HG03565 (cell line): ENCODE results near the gene PI4K2B.
"Not testable (repeated sequence)": the region's sequence is repeated elsewhere in the genome, so short reads cannot be mapped to it uniquely, and the experiment has no call there.

Experiments
- ATAC-seq: cut with Tn5 transposase; IDR thresholded peaks from one replicate; pipeline ENCODE4 v1.9.1; 2021; ENCODE audit warnings: mild to moderate bottlenecking, moderate library complexity; ENCODE audit not compliant: unreplicated experiment

Gene PI4K2B

GRCh38 chr4:25240754-25241210, 6.9 kb downstream of the PI4K2B start:
- ATAC-seq, result not testable (repeated sequence)

GRCh38 chr4:25242195-25242594, 8.4 kb downstream of the PI4K2B start:
- not testable (repeated sequence) for ATAC-seq

DNA sequence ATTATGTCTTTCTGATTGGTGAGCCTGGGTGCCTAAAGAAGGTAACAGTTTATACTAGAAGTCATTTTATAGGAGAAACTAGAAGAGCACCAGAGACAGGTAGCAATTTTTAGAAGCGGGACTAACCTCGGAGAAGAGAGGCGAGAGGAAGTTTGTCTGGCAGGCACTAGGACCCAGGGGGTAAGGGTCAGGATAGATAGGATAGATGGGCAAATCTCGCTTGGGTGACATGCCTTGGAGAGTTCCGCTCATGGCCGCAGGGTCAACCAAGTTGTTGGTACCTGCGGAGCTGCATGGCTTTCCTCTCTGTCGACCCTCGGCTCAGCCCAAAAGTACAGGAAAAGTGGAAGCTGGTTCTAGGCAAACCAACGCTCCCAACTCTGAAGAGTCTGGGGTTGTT, 11.3 kb downstream of the PI4K2B start:
- no peak for ATAC-seq

- ATAC-seq, result no peak
Observed at GRCh38 chr4:25246680-25247611, 13.1 kb downstream of the PI4K2B start.

DNA sequence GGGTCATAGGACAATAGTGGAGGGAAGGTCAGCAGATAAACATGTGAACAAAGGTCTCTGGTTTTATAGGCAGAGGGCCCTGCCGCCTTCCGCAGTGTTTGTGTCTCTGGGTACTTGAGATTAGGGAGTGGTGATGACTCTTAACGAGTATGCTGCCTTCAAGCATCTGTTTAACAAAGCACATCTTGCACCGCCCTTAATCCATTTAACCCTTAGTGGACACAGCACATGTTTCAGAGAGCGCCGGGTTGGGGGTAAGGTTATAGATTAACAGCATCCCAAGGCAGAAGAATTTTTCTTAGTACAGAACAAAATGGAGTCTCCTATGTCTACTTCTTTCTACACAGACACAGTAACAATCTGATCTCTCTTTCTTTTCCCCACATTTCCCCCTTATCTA, 15.0 kb downstream of the PI4K2B start:
- ATAC-seq, result not testable (repeated sequence)

DNA sequence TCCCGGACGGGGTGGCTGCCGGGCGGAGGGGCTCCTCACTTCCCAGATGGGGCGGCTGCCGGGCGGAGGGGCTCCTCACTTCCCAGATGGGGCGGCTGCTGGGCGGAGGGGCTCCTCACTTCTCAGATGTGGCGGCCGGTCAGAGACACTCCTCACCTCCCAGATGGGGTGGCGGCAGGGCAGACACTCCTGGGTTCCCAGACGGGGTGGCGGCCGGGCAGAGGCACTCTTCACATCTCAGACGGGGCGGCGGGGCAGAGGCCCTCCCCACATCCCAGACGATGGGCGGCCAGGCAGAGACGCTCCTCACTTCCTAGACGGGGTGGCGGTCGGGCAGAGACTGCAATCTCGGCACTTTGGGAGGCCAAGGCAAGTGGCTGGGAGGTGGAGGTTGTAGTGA, 15.7 kb downstream of the PI4K2B start:
- not testable (repeated sequence) for ATAC-seq

GRCh38 chr4:25252230-25253070, 18.6 kb downstream of the PI4K2B start:
- peak; percentile 9 for ATAC-seq

- peak; percentile 48 for ATAC-seq
Observed at GRCh38 chr4:25253071-25253445, 19.2 kb downstream of the PI4K2B start.

DNA sequence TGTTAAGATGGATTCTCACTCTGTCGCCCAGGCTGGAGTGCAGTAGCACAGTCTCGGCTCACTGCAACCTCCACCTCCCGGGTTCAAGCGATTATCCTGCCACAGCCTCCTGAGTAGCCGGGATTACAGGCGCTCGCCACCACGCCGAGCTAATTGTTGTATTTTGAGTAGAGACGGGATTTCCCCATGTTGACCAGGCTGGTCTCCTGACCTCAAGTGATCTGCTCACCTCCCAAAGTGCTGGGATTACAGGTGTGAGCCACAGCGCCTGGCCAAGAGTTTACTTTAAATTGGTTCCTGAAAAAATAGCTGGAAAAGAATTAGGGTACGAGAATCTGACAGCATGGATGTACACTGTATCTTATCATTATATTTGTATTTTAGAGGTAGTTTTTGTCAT, 20.0 kb downstream of the PI4K2B start:
- not testable (repeated sequence) for ATAC-seq

GRCh38 chr4:25258980-25259578, 25.2 kb downstream of the PI4K2B start:
- no peak for ATAC-seq

DNA sequence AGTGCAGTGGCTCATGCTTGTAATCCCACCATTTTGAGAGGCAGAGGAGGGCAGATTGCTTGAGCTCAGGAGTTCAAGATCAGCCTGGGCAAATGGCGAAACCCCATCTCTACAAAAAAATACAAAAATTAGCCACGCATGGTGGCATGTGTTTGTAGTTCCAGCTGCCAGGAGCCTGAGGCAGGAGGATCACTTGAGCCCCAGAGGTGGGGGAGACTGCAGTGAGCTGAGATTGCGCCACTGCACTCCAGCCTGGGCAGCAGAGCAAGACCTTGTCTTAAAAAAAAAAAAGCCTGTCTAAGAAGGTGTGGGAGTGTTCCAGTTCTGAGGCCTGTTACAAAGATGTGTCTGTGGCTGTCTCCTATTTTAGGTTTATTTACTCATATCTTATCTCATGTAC, 38.0 kb downstream of the PI4K2B start:
- no peak for ATAC-seq

DNA sequence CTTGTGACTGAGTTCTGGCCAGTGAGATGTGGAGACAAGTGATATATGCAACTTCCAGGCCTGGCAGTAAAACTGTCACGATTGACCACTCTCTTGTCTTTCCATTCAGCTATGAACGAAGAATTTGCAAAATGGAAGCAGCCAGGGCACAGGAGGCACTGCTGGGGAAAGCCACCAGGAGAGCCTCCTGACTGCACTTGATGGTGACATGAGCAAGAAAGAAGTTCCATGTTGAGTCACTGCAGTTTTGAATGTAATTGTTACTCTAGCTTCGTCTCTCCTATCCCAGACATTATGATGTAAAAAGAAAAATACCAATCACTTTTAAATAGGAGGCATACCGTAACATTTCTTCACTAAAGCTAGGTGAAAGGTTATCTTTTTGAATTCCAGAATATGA, 46.4 kb downstream of the PI4K2B start:
- no peak for ATAC-seq

DNA sequence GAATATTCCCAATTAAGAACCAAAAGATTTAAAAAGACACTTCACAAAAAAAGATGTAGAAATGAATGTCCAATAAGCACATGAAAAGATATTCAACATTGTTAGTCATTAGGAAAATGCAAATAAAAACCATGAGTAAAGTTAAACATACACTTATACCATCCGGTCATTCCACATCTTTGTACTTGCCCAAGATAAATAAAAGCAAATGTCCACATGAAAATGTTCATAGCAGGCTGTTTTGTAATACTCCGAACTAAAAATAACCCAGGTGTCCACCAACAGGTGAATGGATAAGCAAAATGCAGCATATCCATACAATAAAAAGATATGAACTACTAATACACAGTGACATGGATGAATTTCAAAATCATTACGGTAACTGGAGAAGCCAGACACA, 50.1 kb downstream of the PI4K2B start:
- no peak for ATAC-seq

DNA sequence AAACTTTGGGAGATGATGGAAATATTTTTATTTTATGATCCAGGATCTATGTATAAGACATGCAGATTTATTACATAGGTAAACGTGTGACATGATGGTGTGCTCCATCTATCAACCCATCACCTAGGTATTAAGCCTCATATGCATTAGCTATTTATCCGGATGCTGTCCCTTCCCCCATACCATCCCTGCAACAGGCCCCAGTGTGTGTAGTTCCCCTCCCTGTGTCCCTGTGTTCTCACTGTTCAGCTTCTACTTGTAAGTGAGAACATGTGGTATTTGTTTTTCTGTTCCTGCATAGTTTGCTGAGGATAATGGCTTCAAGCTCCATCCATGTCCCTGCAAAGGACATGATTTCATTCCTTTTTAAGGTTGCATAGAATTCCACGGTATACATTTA, 50.6 kb downstream of the PI4K2B start:
- ATAC-seq, result no peak

GRCh38 chr4:25290490-25291067, 56.7 kb downstream of the PI4K2B start:
- ATAC-seq, result no peak

GRCh38 chr4:25291158-25291733, 57.4 kb downstream of the PI4K2B start:
- ATAC-seq, result no peak

- no peak for ATAC-seq
Observed at GRCh38 chr4:25297528-25298242, 63.9 kb downstream of the PI4K2B start.

DNA sequence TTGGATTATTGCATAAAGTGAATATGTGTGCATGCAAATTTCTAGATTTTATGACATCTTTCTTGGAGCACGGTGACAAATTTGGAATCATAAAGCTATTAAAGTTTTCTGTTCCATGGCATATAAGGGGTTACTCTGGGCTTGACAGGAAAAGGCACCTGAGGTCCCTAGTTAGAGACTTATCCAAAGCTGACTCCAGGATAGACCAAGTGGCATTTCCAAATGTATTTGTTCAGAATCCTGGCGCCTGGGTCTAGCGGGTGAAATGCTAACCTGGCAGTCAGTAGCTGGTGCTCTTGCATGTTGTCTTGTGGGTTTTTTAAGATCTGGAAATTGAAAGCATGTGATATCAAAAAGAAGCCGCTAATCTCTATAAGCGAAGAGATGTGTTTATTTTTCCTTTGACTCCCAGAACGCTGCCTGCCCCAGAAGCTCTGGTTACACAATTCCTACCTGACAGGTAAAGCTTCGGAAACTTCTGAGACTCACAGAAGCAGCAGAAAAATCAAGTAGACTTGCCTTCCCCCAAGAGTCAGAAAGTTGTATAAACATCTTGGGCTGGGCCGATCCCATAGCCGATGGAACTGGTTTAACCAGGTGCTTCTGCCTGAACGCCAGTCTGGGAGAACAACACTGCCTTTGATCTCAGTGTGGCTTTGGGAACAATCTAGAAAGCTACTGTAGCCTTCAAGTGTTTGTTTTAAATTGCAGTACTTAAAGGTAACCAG, 65.8 kb downstream of the PI4K2B start:
- ATAC-seq, result no peak

DNA sequence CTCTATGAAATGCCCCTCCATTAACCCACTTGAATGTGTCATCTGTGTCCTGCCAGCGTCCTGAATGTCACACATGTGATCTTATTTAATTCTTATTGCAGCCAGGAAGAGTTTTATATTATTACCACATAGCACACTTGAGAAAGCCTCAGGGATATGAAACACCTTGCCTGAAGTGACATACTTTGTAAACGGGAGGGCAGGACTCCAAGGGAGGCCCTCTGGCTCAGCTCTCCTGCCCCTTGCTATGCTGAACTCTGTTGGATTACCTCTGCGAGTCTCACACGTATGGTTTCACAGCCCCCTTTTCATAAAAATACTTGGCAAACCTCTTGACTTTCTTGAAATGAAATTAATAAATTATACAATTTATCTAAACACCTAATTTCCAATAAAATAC, 67.6 kb downstream of the PI4K2B start:
- no peak for ATAC-seq
